ENCODE measurements around the gene DDX39B.

The DDX39B gene

DNA sequence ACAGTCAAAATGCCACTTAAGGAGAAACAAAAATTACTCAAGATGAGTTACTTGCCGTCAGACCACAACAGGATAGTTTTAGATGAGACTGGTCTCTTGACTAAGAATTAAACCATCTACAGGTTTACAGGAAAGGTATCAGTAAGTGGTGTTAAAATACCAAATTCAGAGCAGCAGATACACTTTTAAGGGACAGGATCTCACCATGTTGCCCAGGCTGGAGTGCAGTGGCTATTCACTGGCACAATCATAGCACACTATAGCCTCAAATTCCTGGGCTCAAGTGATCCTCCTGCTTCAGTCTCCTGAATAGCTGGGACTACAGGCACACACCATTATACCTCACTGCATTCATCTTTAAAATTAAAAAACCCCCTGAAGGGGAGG lies 8.4 kb downstream of the DDX39B start:
- peaks cover 51% of the 10 kb centered on the region for H3F3A ChIP-seq (ENCODE audit: control insufficient read depth, insufficient read depth)
- H3K27ac ChIP-seq (ENCODE audit: low read depth, low read length): no peak overlapping the region
- peaks cover 51% of the 10 kb centered on the region for H3K79me2 ChIP-seq (ENCODE audit: control insufficient read depth, low read length)
- peaks cover 6% of the 10 kb centered on the region for H3K4me1 ChIP-seq (ENCODE audit: control insufficient read depth, low read length)
- H3K27me3 ChIP-seq (ENCODE audit: control insufficient read depth, low read length): no peaks in the 10 kb centered on the region
- H3K4me2 ChIP-seq (ENCODE audit: low read length): no peak overlapping the region
- H3K4me3 ChIP-seq (ENCODE audit: low read length): no peak overlapping the region
- peaks cover 91% of the 10 kb centered on the region for H3K36me3 ChIP-seq (ENCODE audit: control insufficient read depth, low read length)
- no peaks in the 10 kb centered on the region for H3K9me3 ChIP-seq (ENCODE audit: control insufficient read depth, insufficient read depth, low read length)
- H4K20me1 ChIP-seq (ENCODE audit: control insufficient read depth, insufficient read depth, low read depth, low read length): peaks cover 35% of the 10 kb centered on the region
- TF ChIP-seq, protein P1, sequence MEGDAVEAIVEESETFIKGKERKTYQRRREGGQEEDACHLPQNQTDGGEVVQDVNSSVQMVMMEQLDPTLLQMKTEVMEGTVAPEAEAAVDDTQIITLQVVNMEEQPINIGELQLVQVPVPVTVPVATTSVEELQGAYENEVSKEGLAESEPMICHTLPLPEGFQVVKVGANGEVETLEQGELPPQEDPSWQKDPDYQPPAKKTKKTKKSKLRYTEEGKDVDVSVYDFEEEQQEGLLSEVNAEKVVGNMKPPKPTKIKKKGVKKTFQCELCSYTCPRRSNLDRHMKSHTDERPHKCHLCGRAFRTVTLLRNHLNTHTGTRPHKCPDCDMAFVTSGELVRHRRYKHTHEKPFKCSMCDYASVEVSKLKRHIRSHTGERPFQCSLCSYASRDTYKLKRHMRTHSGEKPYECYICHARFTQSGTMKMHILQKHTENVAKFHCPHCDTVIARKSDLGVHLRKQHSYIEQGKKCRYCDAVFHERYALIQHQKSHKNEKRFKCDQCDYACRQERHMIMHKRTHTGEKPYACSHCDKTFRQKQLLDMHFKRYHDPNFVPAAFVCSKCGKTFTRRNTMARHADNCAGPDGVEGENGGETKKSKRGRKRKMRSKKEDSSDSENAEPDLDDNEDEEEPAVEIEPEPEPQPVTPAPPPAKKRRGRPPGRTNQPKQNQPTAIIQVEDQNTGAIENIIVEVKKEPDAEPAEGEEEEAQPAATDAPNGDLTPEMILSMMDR (IDR thresholded peaks at IDR 0.05; ENCODE audit: low read depth, low read length, poor library complexity, severe bottlenecking): no peak
- H3K9me2 ChIP-seq (replicated peaks; ENCODE audit: control insufficient read depth, low read length): no peaks in the 10 kb centered on the region

DNA sequence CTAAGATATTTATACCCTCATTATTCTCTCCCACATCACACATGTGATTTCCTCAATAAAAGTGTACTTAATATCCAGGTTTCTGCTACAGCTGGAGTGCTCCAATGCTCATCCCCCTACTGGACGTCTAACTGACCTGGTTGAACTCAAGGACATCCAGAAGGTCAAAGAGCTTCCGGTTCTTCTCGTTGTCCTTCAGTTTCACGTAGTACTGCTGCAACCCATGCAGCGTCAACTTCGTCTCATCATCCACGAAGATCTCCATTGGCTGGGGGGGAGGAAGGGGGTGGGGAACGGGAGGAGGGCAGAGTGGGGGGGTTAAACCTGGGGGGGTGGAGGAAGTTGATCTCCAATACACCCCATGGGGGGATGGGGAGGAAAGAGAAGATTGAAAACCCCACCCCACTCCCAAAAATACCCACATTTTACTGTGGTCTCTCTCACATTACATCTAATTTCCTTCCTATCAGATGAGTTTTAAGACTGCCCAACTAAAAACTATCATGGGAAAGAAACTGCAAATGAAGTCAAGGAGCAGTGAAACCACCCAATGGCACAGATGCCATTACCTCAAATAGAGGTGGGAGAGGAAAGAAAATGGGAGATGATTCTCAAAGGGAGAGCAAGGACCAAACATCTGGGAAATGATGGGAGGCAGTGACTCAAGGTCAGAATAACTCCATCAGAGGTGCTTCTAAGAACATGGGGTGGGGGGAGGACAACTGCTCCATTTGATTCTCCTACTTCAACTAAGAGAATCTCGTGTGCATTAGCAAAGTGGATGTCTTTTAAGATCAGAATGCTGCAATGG lies 9.0 kb downstream of the DDX39B start:
- Histone ChIP-seq H3K36me3 (ENCODE audit: control insufficient read depth, low read length) (peaks cover 88% of the 10 kb centered on the region), H3K9me3 (ENCODE audit: control insufficient read depth, insufficient read depth, low read length) (no peaks in the 10 kb centered on the region), H3F3A (ENCODE audit: control insufficient read depth, insufficient read depth) (peaks cover 54% of the 10 kb centered on the region), H3K4me3 (ENCODE audit: low read length) (no peak overlapping the region), H3K9me2 (replicated peaks; ENCODE audit: control insufficient read depth, low read length) (no peaks in the 10 kb centered on the region), H3K4me1 (ENCODE audit: control insufficient read depth, low read length) (peaks cover 4% of the 10 kb centered on the region; the same call in 1 of the 2 replicates), H3K4me2 (ENCODE audit: low read length) (no peak overlapping the region), H3K79me2 (ENCODE audit: control insufficient read depth, low read length) (peaks cover 45% of the 10 kb centered on the region), H4K20me1 (ENCODE audit: control insufficient read depth, insufficient read depth, low read depth, low read length) (peaks cover 33% of the 10 kb centered on the region), H3K27me3 (ENCODE audit: control insufficient read depth, low read length) (no peaks in the 10 kb centered on the region), H3K27ac (ENCODE audit: low read depth, low read length) (no peak overlapping the region)
- TF ChIP-seq EZH2phosphoT487 (IDR thresholded peaks at IDR 0.05; ENCODE audit: borderline replicate concordance, low read length): no peak
- TF ChIP-seq, protein P1 (IDR thresholded peaks at IDR 0.05; ENCODE audit: low read depth, low read length, poor library complexity, severe bottlenecking): no peak

DNA sequence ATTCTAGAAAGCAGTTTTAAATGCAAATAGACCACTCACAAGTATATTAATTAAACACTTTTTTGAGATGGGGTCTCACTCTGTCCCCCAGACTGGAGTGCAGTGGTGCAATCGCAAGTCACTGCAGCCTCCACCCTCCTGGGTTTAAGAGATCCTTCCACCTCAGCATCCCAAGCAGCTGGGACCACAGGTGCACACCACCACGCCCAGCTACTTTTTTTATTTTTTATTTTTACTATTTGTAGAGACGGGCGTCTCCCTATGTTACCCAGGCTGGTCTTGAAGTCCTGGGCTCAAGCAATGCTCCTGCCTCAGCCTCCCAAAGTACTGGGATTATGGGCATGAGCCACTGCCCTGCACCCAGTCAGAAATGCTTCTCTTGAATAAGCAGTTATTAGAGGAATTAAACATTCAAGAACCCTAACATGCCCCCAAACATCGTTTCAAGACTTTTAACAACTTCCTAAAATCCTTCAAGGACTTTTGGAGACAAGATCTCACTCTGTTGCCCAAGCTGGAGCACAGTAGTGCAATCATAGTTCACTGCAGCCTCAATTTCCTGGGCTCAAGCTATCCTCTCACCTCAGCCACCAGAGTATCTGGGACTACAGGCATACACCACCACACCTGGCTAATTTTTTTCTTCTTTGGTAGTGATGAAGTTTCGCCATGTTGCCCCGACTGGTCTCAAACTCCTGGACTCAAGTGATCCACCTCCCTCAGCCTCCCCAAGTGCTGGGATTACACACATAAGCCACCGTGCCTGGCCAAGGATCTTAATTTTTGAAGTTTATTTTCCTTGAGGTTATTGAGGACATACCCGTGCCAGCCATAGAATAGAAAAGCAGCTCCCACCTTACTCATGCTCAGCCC lies 9.8 kb downstream of the DDX39B start:
- peaks cover 33% of the 10 kb centered on the region for H4K20me1 ChIP-seq (ENCODE audit: control insufficient read depth, insufficient read depth, low read depth, low read length)
- peaks cover 59% of the 10 kb centered on the region for H3F3A ChIP-seq (ENCODE audit: control insufficient read depth, insufficient read depth)

More for the DNA sequence above, 9.8 kb downstream of the DDX39B start:
- TF ChIP-seq EZH2phosphoT487 (IDR thresholded peaks at IDR 0.05; ENCODE audit: borderline replicate concordance, low read length): no peak
- TF ChIP-seq, protein P1 (IDR thresholded peaks at IDR 0.05; ENCODE audit: low read depth, low read length, poor library complexity, severe bottlenecking): no peak
- Histone ChIP-seq H3K9me2 (replicated peaks; ENCODE audit: control insufficient read depth, low read length) (no peaks in the 10 kb centered on the region), H3K27ac (ENCODE audit: low read depth, low read length) (no peak overlapping the region), H3K4me1 (ENCODE audit: control insufficient read depth, low read length) (peaks cover 4% of the 10 kb centered on the region; the same call in 1 of the 2 replicates), H3K36me3 (ENCODE audit: control insufficient read depth, low read length) (peaks cover 80% of the 10 kb centered on the region), H3K4me3 (ENCODE audit: low read length) (no peak overlapping the region), H3K79me2 (ENCODE audit: control insufficient read depth, low read length) (peaks cover 36% of the 10 kb centered on the region), H3K4me2 (ENCODE audit: low read length) (no peak overlapping the region), H3K9me3 (ENCODE audit: control insufficient read depth, insufficient read depth, low read length) (no peaks in the 10 kb centered on the region), H3K27me3 (ENCODE audit: control insufficient read depth, low read length) (no peaks in the 10 kb centered on the region)

Data from DOHH2 (cell line).